Left renal cortex interstitium (tissue), 4 donors: ENCODE results near the gene C6orf89. TPM values are rescaled to one million over a fixed set of nuclear protein-coding genes. Genes with fewer than 3 reads are reported as not detected.
"Not testable (repeated sequence)": the region's sequence is repeated elsewhere in the genome, so short reads cannot be mapped to it uniquely, and the experiment has no call there.

ENCODE experiments used
- DNase-seq, 4 donors: peaks; one replicate each; pipeline ENCODE4 v3.0.0-alpha.2; 2013; ENCODE audit warnings: low read depth in 4 of 4, low spot score in 2 of 4, missing footprints in 1 of 4
- polyA plus RNA-seq, 4 donors: library from polyadenylated mRNA; unstranded; fragments of 120-200 nt; gene quantifications; one replicate each; pipeline ENCODE4 v1.2.1, GENCODE V29; 2013; ENCODE audit not compliant: insufficient read length in 4 of 4

Gene C6orf89
- polyA plus RNA-seq, 4 donors: 43.0 to 50.6 (median 47.9) TPM

DNA sequence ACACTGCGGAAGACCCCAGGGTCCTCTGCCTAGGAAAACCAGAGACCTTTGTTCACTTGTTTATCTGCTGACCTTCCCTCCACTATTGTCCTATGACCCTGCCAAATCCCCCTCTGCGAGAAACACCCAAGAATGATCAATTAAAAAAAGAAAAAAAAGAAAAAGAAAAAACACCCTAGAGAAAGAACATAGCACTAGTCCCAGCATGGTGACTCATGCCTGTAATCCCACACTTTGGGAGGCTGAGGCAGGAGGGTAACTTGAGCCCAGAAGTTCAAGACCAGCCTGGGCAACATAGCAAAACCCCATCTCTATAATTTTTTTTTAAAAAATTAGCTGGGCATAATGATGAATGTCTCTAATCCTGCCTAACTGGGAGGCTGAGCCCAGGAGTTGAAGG lies 56.6 kb downstream of the C6orf89 start:
- DNase-seq: not testable (repeated sequence)

GRCh38 chr6:36944650-36945049 lies 58.9 kb downstream of the C6orf89 start:
- DNase-seq: no peak

- no peak for DNase-seq
Measured at GRCh38 chr6:36945301-36945700, 59.5 kb downstream of the C6orf89 start.

DNA sequence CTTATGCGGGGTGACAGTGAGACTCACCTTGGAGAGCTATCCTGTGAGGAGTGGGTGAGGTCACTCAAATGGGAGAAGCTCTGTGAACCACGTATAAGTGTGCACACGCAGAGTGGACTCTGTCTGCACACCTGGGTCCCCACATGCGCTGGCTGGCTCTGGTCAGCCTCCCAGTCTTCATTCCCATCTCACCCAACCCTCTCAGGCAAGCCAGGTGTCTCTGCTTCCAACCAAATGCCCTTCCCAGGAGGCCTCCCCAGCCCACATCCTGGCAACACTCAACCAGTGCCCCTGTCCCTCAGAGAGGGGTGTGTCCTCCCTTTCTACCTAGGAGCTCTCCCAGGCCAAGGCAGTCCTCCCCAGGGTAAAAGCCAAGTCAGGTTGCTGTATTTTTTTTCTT lies 60.8 kb downstream of the C6orf89 start:
- DNase-seq: no peak

DNA sequence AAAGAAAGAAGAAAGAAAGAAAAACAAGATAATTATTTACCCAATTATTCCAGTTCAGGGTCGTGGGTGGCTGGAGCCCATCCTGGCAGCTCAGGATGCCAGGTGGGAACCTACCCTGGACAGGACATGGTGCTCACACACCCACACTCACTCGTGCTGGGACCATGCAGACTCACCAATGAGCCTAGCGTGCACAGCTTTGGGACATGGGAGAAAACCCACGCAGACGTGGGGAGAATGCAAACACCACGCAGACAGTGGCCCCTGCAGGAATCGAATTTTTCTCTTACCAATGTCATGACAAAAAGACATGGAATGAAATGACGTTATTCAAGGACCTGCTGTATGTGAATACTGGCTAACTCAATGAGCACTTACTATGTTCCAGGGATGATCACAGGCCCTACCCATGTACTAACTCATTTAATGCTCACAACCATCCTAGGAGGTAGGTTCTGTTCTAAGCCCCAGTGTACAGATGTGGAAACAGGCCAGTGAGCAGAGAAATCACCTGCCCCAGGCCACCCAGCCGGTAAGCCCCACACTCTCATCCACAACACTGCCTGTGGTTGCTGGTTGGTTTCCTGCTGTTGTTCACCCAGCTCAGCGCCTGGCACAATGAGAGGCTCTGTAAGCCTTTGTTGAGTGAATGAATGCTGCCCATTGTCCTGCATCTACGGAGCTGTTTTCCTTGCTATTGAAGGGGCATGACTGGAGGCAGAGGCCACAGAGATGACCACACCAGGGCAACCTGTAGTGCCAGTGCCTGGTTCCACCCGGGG lies 62.0 kb downstream of the C6orf89 start:
- DNase-seq: no peak

DNA sequence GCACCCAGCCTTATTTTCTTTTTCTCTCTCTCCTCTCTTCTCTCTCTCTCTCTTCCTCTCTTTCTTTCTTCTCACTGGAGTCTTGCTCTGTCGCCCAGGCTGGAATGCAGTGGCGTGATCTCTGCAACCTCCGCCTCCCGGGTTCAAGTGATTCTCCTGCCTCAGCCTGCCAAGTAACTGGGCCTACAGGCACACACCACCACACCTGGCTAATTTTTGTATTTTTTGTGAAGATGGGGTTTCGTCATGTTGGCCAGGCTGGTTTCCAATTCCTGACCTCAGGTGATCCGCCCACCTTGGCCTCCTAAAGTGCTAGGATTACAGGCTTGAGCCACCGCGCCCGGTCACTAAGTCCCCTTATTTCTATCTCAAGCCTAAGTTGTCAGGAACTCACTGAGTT lies 63.3 kb downstream of the C6orf89 start:
- not testable (repeated sequence) for DNase-seq

DNA sequence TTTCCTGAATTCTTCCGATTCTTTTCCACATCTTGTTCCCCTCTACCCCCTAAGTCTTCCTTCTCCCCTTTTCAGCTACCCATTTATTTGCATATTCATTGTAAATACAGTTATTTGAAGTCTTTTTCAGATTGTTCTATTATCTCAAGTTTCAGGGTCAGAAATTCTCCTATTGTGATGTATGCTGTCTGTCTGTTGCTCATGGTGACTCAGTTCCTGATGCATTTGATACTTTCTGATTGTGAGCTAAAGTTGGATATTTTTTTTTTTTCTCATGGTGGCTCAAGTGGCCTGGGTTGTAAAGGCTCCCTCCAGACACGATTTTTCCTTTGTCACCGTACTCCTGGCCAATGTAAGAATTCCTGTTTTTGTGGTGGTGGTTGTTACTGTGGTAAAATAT lies 63.9 kb downstream of the C6orf89 start:
- no peak for DNase-seq

DNA sequence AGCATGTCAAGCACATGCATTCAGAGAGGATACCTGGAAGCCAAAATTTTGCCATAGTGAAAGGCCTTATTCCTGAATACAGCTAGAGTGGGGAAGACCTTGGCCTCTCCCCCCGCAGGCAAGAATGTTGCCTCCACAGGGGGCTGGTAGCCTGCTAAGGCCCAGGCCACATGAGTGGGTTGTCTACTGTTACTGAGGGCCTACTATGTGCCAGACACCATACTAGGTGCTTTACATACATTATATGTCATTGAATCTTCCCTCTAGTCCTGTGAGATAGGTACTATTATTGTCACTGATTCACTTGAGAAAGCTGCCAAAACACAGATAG lies 68.1 kb downstream of the C6orf89 start:
- DNase-seq: no peak

DNA sequence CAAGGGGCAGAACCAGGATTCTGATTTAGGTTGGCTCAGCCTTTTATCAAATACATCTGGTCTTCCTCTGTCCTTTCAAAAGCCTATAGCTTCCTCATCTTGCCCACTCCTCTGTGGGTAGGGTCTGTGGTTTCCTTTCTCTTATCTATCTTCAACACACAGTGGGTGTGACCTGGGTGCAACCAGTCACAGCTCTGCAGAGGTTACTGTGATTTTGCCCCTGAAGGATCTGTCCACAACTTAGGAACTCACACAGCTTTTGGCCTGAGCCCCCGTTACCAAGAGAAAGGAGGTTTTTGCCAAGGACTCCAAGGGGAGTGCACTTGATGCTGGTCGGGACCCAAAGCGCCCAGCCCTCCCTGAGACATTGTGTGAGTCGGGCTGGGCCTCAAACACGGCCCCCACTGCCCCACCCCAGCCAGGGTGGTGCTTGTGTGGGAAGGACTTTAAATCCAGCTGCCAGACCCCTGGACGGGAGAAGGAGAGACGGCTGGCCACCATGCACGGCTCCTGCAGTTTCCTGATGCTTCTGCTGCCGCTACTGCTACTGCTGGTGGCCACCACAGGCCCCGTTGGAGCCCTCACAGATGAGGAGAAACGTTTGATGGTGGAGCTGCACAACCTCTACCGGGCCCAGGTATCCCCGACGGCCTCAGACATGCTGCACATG lies 68.6 kb downstream of the C6orf89 start, which contains the start of gene PI16:
Gene PI16, plus strand, starts transcription at position 477 of the 670 bp plus-strand sequence. Its CDS starts 23 bp downstream, at position 500.
- DNase-seq: no peak

- no peak for DNase-seq
Measured at GRCh38 chr6:36955136-36955535, 69.4 kb downstream of the C6orf89 start.

DNA sequence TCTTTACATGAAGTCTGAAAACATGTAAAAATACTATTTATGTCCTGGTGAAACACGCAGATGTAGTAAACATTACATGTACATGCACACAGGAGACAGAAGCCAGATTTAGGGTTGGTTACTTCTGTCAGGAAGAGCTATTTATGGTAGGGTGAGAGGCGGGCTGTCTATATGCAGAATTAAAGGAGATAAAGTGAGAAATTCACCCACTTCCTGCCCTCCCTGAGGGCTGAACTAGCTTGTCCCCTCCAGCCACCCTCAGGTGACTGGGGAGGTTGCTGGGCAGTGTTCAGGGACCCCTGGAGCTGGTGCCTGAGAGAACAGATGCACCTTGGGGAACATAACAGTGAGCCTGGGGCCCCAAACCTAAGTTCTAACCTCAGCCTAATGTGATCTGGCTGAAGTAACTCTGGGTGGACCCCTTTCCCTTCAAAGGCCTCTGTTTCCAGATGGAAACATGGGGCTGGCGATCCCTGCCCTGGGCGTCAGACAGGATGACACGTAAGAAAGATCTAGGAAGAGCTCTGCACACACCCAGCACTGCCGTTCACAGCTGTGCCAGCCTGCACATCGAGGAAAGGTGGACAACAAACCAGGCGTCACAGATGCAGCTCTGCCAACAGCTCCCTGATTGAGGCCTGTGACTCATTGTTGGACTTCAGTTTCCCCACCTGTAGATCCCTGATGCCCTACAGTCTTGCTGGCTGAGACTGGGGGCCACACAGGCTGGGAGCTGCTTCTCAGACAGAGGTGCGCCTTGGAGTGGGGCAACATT lies 70.1 kb downstream of the C6orf89 start:
- no peak for DNase-seq

DNA sequence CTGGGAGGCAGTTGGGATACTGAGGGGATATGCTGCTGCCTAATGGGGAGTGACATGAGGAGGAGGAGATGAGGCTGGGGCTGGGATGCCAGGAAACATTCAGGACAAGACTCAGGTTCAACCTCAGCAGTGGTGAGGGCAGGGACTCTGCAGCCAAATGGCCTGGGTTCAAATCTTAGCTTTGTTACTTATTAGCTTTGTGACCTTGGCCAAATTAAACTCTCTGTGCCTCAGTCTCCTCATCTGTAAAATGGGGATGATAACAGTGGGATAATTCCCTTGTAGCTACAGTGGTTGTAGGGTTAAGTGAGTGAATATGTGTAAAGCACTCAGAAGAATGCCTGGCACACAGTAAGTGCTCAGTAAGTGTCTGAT lies 70.7 kb downstream of the C6orf89 start:
- no peak for DNase-seq

- no peak for DNase-seq
Measured at GRCh38 chr6:36957773-36958271, 72.1 kb downstream of the C6orf89 start.

DNA sequence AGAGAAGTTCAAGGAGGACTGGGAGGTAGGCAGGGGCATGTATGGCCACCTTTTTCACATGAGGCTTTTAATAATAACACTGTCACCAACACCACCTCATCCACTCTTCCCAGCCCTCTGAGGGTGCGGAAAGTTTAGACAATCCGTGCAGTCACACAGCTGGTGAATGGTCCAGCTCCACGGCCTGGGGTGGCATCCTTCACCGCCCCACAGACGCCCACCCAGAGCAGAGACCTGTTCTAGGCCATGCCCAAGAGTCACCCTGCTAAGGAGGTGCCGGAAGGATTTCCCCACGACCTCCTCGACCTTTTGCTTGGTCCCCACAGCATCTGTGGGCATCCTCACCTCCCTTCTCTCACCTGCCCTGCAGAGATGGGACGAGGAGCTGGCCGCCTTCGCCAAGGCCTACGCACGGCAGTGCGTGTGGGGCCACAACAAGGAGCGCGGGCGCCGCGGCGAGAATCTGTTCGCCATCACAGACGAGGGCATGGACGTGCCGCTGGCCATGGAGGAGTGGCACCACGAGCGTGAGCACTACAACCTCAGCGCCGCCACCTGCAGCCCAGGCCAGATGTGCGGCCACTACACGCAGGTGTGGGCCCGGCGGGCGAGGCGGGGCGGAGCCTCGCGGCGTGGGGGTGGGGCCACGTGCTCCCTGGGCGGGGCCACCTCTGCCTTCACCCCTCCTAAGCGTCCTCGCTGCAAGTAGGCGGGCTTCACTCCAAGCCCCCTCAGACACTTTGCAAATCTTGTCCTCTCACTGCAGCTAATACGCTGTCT lies 73.2 kb downstream of the C6orf89 start:
- DNase-seq: no peak

DNA sequence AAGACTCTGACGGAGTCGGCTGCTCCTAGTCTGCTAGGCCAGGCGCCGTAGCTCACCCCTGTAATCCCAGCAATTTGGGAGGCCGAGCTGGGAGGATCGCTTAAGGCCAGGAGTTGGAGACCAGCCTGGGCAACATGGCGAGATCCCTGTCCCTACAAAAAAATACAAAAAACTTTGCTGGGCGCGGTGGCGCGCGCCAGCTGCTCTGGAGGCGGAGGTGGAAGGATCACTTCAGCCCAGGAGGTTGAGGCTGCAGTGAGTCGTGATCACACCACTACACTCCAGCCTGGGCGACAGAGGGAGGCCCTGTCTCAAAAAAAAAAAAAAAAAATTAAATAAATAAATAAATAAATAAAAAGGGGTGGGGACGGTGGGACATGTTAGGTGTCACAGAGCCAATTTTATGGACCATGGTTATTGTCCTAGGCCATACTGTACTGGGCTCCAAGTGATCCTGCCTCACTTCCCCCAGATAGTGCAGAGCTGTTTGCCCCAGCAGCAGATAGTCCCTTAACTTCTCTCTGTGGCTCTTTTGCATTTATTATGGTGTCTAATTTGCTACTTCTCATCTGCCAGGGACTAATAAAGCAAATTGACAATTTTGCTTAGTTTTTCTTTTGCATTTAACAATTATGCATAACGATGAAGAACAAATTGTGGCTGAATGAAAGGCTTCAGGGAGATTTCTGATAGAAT lies 74.0 kb downstream of the C6orf89 start:
- no peak for DNase-seq

- no peak for DNase-seq
Measured at GRCh38 chr6:36961441-36962435, 76.0 kb downstream of the C6orf89 start.

DNA sequence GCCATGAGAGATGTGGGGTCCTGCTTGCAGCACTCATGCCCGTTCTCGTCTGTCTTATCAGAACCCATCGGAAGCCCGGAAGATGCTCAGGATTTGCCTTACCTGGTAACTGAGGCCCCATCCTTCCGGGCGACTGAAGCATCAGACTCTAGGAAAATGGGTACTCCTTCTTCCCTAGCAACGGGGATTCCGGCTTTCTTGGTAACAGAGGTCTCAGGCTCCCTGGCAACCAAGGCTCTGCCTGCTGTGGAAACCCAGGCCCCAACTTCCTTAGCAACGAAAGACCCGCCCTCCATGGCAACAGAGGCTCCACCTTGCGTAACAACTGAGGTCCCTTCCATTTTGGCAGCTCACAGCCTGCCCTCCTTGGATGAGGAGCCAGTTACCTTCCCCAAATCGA lies 77.1 kb downstream of the C6orf89 start:
- DNase-seq: no peak

DNA sequence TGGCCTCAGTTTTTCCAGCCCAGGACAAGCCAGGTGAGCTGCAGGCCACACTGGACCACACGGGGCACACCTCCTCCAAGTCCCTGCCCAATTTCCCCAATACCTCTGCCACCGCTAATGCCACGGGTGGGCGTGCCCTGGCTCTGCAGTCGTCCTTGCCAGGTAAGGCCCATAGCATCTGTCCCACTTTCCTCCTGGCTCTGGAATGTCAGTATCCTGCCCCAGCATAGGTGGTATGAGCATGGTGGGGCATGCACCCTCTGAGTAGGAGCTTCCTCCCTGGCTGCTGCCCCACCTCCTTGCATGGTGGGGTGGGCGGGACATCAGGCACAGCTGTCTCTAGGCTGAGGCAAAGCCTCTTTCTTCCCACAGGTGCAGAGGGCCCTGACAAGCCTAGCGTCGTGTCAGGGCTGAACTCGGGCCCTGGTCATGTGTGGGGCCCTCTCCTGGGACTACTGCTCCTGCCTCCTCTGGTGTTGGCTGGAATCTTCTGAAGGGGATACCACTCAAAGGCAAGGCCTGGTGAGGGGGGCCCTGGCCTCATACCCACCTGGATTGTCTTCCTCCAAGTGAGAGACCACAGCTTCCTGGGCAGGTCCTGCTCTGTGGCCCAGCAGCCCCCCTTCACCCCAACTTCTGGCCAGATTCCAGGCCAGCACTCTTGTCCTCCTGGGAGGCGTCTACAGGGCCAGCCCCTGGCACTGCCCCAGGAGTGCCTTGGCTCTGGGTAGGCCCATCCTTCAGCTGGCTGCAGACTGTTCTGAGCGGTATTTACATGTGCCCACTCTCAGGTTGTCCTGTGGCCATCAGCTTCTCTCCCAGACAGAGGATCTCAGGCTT lies 77.9 kb downstream of the C6orf89 start:
- DNase-seq: no peak
